ENCODE measurements around the gene TARM1.
A peak's percentile ranks its signal among the peaks of the same experiment; 100 is the strongest.

TARM1 gene

GRCh38 chr19:54029930-54030490 is 51.2 kb downstream of the TARM1 start:
- peak; percentile 61 for DNase-seq

- no peak for DNase-seq
Observed at GRCh38 chr19:54029301-54029700, 51.9 kb downstream of the TARM1 start.

- no peak for DNase-seq
Observed at GRCh38 chr19:54026656-54027055, 54.5 kb downstream of the TARM1 start.

GRCh38 chr19:54024660-54025059 is 56.5 kb downstream of the TARM1 start:
- no peak for DNase-seq

GRCh38 chr19:54023191-54023590 is 58.0 kb downstream of the TARM1 start:
- DNase-seq, result no peak

GRCh38 chr19:54021932-54022331 is 59.2 kb downstream of the TARM1 start:
- DNase-seq, result no peak

- no peak for DNase-seq
Observed at GRCh38 chr19:54021363-54021762, 59.8 kb downstream of the TARM1 start.
